GM13977 (cell line): ENCODE measurements around the gene CACTIN.

Source experiments
- DNase-seq: peaks from one replicate; pipeline ENCODE4 v3.0.0; 2012; ENCODE audit warnings: low spot score
- in situ Hi-C: fragments of 300-500 bp; cut with MboI; formaldehyde crosslinking; loops from one replicate; pipeline ENCODE4 v1.12.0; 2022; ENCODE audit warnings: low sequenced_read_pairs, low pct_unique_long_range_greater_than_20kb, mixed read lengths, inconsistent platforms; ENCODE audit not compliant: unreplicated experiment
- TF ChIP-seq, protein P1 (sequence below): IDR thresholded peaks from 2 replicates; pipeline ENCODE4 v1.5.1; 2012; ENCODE audit warnings: mild to moderate bottlenecking, control low read depth; ENCODE audit not compliant: insufficient read depth; ENCODE audit errors: extremely low read depth, missing control alignments

The CACTIN gene

GRCh38 chr19:3563709-3564524 is 62.7 kb downstream of the CACTIN start:
- in situ Hi-C loops: no loop called here
- TF ChIP-seq, protein P1, sequence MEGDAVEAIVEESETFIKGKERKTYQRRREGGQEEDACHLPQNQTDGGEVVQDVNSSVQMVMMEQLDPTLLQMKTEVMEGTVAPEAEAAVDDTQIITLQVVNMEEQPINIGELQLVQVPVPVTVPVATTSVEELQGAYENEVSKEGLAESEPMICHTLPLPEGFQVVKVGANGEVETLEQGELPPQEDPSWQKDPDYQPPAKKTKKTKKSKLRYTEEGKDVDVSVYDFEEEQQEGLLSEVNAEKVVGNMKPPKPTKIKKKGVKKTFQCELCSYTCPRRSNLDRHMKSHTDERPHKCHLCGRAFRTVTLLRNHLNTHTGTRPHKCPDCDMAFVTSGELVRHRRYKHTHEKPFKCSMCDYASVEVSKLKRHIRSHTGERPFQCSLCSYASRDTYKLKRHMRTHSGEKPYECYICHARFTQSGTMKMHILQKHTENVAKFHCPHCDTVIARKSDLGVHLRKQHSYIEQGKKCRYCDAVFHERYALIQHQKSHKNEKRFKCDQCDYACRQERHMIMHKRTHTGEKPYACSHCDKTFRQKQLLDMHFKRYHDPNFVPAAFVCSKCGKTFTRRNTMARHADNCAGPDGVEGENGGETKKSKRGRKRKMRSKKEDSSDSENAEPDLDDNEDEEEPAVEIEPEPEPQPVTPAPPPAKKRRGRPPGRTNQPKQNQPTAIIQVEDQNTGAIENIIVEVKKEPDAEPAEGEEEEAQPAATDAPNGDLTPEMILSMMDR: no peak

More at GRCh38 chr19:3563709-3564524, 62.7 kb downstream of the CACTIN start:
- no peak for DNase-seq
